Stimulated activated CD8-positive, alpha-beta memory T cell treated with anti-CD3 and anti-CD28 coated beads, Interleukin-2, amount 100 ng/mL, for 48 hours (primary cell): ENCODE results near the gene SUCLG2.
A peak's percentile ranks its signal among the peaks of the same experiment; 100 is the strongest.

Experiments
- DNase-seq, 2 donors: peaks; one replicate each; pipeline ENCODE4 v3.0.0-alpha.2; 2020; ENCODE audit warnings: low read depth in 2 of 2

Gene SUCLG2

DNA sequence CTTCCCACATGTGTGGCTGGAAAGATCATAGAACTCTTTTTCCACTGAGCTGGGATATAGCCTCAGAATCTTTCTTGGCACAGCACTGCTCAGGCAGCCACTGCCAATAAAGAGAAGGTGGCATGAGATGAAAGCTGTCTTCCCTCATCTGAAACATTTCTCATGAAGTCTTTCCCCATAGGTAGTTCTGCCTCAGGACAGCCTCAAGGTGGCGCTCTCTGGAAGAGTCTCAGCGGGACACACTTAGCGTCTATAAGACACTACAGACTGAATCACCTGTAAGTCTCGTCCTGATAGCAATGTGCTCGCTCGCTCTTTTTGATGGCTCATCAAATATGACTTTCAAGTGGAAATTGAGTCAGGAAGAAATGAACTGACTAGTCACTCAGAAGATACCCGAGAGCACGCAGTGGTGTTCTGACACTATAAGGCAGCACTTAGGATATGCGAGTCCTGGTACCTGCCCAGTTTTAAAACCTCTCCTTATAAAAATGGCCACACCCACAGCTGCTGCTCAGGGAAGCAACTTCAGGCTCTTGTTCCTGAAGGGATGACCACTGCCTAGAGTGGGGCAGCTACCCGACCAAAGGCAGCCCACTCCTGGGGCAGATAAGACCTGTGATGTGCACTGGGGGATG is 269.5 kb downstream of the SUCLG2 start:
- DNase-seq: peak in 1 of 2 donors; percentile 38

DNA sequence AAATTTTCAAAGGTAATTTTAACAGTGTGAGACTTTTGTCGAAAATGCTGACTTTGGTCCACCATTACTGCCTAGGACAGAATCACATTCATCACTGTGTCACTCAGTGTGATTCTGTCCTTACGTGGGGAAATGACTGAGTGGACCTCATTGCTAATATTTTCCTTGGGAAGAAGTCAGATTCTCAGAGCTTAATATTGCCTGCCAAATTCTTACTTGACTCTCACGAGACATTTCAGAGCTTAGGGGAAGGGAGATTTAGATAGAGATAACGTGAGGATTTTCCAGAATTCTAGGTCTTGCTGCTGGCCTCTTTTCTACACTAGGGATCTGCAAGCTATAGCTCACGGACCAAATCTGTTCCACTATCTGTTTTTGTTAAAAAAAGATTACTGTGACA is 270.4 kb downstream of the SUCLG2 start:
- no peak for DNase-seq

DNA sequence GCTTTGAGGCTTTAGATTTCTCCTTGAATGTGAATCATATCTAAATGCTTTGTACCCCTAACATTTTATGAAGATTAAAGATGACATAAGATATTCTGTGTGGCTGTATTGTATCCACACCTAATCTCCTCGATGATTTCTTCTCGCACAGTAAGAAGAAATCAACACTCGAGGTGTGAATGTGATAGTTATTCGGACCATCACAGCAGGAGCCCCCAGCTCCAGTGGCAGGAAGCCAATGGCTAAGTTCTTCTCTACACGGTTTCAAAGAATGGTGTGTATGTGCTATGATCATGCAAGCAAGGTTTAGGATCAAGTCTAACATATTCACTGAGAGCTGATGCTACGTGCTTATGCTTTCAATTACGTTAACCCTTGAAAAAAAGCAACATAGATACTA is 271.0 kb downstream of the SUCLG2 start:
- DNase-seq: no peak

DNA sequence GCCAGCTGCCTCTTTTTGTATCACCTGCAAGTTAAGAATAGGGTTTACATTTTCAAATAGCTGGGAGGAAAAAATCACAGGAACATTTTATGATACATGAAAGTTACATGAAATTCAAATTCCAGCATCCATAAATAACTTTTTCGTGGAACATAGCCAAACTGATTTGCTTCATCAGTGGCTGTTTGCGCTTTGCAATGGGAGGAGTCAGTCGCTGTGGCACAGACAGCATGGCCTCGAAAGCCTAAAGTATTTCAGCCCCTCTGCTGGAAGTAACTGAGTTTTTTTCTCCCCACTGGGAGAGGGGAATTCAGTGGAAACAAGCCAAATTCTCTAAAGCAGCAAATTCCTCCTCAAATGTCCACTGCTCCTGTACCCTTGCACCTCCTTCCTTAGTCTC is 271.9 kb downstream of the SUCLG2 start:
- no peak for DNase-seq

DNA sequence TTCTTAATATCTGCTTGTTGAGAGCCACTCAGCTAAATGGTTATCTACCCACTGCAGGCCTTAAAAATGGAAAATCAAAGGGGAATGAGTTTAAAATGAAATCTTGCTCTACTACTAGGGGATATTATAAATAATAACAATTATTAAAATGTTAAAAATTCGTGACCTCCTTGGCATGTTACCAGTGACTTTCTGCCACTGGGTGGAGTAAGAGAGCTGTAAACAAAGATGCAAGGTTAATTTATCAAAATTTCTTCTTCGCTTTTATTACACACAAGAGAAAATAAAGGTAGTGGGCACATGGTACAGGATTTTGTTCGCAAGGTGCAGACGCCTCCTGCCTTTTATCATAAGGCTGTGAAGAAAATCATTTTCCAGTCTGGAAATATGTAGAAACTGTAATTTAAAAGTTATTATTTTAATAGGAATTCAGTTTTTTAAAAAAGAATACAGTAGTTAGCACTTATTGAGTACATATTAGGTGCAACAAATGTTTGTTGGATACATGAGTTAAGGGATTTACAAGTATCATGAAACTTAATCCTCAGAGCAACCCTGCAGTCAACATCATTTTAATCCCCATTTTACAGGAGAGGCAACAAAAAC is 272.6 kb downstream of the SUCLG2 start:
- DNase-seq: no peak

DNA sequence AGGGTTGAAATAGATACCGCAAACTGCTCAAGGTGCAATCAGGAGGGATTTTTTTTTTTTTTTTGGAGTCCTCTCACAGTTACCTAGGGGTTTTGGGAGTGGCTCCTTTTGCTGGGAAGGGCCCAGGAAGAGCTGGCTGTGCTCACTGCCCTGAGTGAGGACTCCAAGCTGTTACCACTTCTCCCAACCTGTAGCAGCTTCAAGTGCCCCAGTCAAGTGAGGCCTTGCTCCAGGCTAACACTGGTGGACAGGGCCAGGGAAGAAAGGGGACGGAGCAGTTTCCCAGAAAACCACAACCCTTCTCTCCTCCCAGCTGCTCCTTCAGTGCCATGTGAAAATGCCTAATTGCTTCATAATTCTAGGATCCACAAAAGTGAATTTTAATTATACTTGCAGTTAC is 274.3 kb downstream of the SUCLG2 start:
- DNase-seq: no peak

DNA sequence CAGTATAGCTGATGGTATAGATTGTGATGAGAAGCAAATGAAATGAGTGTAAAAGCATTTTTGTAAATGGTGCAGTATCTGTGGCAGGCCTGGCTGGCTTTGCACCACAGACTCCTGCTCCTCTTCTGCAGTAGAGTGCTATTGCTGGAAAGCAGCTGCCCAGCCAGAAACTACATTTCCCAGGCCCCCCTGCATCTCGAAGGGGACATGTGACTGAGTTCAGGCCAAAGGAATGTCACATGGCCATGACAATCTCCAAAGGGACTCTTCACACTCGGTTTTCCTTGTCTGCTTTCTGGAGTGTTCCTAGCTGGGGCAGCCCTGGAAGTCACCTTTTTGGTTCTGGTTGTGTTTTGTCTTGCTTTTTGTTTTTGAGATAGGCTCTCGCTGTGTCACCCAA is 277.1 kb downstream of the SUCLG2 start:
- DNase-seq: no peak

DNA sequence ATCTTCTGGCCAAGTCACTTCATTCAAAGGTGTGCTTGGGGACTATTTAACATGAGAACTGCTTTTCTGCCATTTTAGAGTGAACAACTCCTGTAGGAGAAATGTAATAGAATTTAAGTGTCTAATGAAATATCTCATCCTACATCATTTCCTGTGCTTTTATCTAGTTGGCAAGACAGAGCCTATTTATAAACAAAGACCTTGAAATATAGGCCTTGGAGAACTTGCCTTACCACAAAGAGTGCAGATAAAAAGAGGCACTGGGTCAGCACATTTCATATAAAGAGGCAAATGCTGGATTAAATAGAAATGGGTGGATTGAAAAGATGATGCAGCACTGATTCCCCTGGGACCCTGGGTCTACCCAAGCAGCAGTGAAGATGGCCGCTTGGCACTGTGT is 278.0 kb downstream of the SUCLG2 start:
- no peak for DNase-seq

DNA sequence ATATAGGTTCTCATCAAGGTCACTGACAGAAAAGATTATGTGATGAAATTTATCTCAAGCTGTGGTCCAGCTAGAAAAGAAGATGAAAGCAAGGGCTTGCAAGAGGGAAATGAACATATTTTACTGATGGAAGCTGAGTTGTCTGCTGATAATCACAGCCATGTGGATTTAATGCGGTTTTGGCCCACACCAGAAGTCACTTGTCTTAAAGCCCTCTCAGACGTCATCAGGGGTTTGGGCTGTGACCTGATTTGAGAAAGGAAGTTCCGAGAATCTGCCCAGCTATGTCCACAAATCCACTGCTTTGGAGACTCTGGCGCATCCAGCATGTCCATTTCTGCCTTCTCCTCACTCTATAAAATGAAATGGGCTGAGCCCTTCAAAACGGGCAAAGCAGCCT is 278.4 kb downstream of the SUCLG2 start:
- no peak for DNase-seq

DNA sequence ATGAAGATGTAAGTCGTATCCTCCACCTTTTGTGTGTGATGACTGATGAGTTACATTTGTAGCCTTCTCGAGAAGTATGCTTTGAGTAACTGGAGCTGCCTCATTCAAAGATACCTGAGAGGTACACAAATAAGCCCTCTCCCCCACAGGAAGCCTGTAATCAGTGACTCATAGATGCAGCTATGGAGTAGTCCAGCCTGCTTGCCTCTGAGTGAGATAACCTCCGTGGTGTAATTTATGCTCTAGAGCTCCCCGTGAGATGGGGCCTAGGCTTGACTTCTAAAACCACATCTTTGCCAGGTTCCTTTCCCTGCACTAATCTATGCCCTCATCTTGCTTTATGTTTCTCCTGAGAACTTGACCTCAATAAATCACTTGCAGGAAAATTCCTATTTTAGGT is 291.7 kb downstream of the SUCLG2 start:
- DNase-seq: no peak

DNA sequence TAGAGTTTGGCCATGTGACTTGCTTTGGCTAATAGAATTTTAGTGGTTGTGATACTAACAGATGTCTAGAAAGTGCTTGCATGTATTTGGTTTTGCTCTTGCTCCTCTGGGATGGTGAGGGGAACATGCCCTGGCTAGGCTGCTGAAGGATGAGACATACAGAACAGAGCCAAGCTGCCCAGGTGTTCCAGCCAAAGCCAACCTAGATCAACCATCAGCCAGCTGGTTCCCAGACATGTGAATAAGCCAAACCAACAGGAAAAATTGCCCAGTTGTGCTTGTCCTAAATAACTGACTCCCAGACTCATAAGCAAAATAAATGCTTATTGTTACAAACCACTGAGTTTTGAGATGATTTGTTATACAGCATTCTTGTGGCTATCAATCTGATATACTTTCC is 292.6 kb downstream of the SUCLG2 start:
- DNase-seq: no peak

DNA sequence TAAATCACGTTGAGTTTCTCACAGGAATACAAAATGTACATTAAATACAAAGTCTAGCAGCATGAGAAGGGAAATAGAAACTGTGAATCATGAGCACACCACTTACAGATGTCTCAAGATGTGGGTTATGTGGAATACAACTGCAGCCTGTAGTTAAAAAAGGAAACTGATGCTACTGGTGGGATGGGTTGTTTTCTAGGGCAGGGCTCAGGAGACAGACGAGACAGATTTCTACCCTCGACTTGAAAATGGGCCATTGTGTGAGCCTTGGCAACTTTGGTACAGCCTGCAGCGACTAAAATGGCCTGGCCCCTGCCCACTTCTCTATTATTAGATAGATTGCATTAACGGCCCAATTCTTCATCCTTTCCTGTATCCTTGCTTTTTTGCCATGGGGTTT is 293.1 kb downstream of the SUCLG2 start:
- DNase-seq: no peak

DNA sequence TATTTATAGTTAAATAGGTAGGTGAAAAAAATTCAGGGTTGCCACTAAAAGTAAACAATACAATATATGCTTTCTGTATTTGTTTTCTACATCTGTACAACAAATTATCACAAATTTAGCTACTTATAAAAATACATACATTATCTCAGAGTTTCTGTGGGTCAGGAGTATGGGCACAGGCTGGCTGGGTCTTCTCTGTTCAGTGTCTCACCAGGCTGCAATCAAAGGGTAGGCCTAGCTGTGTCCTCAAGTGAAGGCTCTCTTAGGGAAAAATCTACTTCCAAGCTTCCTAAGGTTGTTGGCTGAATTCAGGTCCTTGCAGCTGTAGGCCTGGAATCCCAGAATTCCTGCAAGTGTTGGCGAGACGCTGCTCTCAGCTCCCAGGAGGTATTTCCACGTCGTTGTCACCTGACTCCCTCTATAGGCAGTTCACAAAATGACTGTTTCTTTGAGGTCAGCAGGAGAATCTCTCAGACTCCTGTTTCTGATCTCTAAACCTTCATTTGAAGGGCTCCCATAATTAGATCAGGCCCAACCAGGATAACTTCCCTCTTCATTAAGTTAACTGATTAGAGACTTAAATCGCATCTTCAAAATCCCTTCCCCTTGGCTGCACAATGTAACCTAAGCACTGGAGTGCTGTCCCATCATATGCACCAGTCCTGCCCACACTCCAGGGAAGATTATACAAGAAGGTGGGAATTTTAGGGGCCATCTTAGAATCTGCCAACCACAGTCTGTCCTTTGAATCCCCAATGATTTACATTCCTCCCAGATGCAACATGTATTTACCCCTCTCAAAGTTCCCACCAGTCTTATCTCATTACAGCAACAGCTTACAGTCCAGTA is 296.6 kb downstream of the SUCLG2 start:
- DNase-seq: no peak

DNA sequence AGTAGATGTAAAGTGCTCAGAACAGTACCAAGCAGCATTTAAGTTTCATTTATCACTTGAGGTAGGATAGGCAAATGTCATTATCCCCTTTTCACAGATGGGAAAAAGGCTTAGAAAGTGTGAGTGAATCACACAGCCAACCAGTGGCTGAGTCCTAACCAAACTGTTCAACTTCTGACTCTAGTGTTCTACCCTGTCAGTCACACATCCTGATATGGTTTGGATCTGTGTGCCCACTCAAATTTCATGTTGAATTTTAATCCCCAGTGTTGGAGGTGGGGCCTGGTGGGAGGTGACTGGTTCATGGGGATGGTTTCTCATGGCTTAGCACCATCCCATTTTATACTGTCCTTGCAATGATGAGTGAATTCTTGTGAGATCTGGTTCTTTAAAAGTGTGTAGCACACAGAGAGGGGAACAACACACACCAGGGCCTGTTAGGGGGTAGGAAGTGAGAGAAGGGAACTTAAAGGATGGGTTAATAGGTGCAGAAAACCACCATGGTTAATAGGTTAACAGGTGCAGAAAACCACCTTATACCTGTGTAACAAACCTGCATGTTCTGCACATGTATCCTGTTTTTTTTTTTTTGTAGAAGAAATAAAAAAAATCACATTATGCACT is 304.7 kb downstream of the SUCLG2 start:
- DNase-seq: peak; percentile 2 to 33

DNA sequence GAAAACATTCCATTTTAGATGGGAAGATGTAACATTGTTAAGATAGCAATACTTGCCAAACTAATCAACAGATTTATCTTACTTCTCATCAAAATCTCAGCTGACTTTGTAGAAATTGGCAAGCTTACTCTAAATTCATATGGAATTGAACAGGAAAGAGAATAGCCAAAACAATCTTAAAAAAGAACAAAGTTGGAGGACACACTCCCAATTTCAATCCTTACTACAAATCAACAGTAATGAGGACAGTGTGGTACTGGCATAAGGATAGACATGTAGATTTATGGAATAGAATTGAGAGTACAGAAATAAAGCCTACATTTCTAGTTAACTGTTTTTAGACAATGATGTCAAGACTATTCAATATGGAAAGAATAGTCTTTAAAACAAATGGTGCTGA is 308.3 kb downstream of the SUCLG2 start:
- no peak for DNase-seq

DNA sequence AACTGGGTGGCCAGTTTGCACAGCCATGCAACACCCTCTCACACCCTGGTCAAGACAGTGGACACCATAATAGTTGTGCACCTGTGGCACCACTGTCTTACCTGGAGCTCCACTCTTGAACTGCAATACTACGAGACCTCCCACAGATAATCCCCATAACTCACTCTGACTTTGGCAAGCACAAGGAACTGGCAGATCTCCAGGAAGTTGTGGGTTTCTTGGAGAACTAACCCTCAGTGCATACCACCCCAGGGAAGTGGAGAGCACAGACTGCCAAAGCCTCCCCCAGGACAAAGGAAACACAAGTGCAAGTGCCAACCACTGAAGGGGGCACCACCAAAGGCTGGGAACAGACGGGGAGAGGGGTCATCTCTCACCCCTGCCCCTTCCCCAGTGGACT is 318.6 kb downstream of the SUCLG2 start:
- DNase-seq: no peak

DNA sequence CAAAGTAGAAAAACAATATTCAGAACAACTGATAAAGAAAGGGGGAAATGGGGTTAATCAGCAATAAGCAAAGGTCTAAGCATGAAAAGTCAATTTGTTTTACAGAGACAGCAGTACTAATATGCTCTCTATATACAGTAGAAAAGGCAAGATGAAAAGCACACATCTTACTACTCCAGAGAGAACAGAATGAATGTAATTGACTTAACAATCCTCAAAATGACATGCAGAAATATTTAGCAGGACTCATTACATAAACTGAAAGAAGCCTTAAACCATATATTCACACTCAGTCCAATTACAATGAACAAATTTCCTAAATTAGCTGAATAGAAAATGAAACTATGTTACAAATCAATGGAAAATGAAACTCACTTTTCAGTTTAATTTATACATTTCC is 319.8 kb downstream of the SUCLG2 start:
- DNase-seq: no peak

DNA sequence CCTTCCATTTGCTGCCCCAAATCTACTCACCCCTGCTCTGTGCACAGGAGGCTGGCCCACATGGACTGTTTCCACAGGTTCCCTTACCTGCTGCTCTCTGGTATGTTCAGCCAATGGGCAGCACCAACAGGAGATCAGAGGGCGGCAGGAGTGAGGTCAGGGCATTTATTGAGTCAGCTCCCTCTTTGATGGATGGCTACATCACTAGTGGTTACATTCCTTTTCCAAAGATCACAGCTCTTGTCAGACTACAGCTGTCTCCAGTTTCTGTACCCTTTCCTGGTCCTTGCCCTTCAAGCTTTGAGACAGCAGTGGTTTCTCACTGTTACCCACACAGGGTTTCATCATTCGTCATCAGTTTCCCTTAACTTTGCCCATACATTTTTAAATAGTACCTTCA is 325.1 kb downstream of the SUCLG2 start:
- DNase-seq: peak; percentile 19 to 27

DNA sequence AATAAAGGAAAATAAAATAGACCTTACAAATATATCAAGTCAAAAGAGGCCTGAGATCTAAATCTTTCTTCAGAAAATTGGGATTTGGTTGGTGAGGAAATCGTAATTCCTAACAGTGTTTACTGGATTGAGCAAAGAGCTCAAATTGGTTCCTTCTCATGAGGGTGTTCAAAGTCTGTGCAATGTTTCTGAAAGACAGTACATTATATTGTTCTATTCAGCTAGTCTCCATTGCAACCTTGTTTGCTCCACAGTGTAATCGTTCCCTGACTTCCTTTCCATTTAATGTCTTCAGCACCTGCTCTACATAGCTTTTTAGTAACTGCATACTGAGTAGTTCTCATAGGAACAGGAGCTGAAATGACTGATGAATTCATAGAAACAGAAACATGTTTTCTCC is 326.8 kb downstream of the SUCLG2 start:
- DNase-seq: no peak

DNA sequence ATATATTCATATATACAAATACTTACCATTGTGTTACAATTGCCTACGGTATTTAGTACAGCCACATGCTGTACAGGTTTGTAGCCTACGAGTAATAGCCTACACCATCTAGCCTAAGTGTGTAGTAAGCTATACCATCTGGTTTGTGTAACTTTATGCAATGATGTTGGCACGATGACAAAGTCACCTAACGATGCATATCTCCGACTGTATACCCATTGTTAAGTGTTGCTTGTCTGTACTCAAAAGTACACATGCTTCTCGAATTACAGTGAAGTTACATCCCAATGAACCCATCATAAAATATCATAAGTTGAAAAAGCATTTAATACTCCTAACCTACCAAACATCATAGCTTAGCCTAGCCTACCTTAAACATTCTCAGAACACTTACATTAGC is 329.2 kb downstream of the SUCLG2 start:
- DNase-seq: no peak
